Activated CD4-positive, alpha-beta T cell treated with anti-CD3 and anti-CD28 coated beads for 4 hours (primary cell): ENCODE results near the gene SLC2A11.
A peak's percentile ranks its signal among the peaks of the same experiment; 100 is the strongest.

Experiments used
- DNase-seq, 2 donors: peaks; one replicate each; pipeline ENCODE4 v3.0.0-alpha.2; 2020

The SLC2A11 gene

DNA sequence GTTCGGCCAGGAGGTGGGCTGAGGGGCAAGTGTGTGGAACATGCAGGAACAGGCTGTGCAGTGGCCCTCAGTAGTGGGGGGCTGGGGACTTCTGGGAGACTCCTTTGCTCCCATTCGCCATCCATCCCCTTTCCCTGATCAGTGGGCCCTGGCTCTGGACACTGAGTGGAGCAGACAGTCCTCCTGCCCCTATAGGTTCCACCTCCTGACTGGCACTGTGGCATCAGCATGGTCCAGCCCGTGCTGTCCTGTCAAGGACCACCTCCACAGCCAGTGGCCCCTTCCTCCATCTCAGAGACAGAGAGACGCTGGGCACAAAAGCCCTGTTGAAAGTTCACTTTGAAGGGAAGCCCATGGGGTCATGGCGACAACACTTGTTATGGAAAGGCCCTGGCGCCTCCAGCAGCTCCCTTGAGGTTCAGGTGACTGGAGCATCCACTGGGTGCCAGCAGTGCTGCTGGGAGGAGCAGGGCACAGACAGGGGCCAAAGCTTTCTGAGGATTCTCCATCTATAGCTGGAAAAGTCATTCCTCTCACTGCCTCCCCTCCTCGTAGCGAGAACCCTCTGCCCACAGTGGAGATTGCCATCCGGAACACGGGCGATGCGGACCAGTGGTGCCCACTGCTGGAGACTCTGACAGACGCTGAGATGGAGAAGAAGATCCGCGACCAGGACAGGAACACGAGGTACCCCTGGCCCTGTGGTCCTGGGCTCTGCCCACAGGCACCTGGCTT lies 24.5 kb upstream of the SLC2A11 start:
- no peak for DNase-seq

DNA sequence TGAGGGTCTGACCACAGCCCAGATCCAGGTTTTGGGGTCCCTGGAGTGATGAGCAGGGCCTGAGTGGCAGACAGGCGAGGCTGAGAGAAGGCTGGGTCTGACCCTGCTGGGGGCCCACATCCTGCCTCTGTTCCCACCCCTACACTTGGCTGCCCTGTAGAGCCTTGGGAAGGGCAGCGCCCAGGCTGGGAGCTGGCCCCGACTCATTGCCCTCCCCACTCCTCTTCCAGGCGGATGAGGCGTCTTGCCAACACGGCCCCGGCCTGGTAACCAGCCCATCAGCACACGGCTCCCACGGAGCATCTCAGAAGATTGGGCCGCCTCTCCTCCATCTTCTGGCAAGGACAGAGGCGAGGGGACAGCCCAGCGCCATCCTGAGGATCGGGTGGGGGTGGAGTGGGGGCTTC lies 23.8 kb upstream of the SLC2A11 start:
- no peak for DNase-seq

DNA sequence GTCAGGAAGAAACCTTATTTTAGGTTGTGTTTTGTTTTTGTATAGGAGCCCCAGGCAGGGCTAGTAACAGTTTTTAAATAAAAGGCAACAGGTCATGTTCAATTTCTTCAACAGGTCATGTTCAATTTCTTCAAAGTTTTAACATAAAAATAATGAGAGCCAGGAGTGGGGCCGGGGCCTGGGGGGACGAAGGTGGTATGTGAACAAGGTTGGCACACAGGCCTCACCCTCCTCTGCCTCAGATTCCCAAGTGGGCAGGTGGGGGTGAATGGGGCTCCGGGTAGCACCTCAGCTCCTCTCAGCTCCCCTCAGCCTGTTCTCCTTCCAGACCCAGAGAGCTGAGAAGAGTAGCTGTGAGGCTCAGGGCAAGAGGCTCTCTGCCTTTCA lies 23.3 kb upstream of the SLC2A11 start:
- DNase-seq: no peak

DNA sequence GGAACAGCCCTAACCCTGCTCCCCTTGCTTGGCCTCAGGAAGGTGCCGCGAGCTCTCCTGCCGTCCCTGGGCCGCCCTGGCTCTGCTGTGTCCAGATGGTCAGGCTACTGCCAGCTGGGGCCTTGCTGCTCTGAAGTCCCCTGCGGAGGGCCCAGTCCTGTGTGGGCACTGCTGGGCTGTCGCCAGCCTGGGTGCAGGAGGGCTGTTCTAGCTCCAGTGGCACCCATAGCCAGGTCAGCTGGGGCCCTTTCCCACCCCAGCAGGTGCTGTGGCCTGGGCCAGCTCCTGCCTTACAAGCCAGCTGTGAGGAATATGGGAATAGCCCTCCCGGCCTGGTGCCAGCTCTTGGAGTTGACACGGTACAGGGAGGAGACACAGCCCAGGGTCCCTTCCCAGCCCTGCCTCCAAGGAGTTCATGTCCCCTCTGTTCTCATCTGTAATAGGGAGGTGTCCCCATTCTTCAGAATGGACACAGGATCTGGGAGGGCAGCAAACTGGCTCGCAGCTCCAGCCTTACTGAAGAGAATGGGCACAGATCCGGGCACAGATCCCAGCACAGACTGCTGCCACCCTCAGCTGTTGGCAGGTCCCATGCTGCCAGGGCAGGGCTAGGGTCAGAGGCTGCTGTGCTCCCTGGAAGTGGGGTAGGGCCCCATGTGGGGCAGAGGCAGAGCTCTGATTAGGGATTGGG lies 22.7 kb upstream of the SLC2A11 start:
- no peak for DNase-seq

DNA sequence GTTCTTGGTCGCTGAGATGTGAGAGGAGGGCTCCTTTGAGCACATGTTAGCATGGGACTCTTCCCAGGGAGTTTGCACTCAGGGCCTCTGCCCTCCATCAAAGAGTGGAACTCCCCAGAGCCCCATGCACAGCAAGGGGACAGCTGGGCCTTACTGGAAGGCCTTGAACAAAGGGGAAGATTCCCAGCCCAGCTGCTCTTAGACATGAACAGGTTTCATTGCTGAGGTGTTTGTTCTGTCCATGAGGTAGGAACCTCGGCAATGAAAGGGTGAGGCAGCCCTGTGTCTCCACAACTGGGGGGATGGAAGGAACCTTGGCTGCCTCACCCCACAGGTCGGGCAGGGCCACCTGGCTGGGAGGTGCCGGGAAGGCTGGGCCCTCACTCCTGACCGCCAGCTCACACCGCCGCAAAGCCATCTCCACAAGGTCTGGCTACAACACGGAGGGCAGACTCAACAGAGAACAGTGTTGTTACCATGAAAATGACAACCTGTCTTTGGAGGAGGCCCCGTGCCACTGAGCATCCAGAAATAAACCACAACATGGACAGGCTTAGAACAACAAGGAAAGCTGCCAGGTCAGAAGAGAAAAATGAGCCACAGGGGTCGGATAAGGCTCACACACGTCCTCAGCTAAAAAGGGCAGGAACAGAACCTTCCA lies 22.1 kb upstream of the SLC2A11 start:
- DNase-seq: no peak

DNA sequence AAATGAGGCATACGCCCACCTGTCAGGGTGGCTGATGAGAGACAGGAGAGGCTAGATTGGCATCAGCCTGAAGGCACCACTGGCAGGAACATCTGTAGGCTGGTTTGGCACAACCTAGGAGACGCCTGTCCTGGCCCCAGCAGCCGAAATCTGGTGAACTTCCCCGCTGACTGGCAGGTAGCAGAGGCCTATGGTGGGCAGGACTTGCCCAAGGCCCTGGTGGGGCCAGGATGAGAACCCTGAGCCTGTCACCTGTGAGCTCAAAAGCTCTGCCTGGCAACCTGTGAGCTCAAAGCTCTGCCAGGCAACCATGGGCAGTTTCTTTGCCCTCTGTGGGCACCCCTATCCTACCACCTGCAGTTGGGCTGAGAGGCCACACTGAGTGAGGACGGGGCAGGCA lies 21.4 kb upstream of the SLC2A11 start:
- no peak for DNase-seq

DNA sequence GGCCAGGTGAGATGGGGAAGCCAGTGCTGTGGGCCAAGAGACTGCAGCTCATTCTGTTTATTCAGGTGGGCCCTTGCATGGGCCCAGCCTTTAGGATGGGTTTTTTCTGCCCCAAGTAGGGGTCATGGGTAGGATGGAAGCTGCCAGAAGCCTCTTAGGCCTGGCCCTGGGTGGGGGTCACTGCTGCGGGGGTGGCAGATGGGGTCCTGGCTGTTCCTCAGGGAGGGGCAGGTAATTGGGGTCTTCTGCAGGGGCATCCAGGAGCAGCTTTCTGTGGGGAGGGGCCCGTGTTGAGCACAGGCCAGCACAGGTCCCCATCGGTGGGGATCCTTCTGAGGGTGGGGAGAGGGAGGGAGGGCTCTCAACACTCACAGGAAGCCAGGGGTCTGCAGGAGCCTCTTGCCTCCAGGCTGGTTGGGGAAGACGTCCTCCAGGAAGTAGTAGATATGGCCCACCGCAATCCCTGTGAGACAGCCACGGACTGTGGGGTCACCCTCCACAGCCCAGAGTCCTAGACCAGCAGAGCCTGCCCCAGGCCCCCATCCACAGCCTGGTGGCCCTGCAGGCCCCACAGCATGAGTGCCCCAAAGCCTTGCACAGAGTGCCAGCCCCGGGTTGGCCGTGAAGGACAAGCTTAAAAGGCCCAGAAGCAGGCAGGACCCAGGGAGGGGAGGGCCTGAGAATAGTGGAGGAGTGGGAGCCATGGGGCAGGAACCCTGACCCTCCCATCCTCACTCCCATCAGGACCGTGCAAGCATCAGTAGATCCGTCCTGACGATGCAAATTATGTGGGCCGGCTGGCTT lies 20.8 kb upstream of the SLC2A11 start:
- no peak for DNase-seq

DNA sequence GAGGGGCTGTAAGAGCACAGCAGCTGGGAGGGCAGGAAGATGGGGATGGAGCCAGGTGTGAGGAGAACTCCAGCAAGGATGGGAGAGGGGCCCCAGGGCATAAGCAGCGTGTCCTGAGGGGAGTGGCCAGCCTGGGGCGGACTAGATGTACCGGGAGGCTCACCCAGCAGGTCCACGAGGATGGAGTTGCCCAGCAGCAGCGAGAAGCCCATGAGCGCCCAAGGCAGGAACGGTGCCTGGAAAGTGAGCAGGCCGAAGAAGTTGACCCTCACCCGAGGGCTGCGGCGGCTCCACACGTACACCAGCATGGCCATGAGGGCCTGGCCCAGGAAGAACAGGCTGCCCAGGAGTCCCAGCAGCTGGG lies 20.2 kb upstream of the SLC2A11 start:
- DNase-seq: no peak

DNA sequence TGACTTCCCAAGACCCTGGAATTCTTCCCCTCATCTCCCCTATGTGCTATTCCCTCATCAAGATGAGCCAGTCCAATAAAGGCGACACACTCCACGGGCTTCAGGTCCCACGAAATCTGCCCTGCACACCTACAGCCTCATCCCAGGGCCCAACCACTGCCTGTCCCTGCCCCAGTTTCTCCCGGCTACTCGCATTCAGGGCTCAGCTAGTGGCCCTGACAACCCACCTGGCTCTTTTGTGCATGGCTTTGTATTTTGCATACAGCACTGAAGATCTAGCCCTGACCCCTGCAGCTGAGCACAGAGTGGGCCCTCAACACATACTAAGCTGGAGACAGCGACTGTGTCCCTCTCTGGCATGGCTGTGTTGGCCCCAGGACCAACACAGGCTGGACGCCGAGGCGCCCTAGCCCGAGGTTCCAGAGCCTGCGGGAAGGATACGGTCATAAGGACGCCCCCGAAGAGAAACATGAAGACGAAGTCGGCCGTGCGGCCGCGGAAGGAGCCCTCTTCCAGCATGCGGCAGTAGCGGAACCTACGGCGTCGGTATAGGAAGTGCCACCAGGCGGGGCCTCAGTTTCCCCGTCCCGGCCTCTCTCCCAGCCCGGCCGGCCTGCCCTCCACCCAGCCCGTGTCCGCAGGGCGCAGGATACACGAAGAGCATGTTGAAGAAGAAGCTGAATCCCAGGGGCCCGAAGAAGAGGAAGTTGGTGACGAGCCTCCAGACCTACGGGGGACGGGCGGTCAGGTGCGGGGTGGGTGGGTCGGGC lies 19.6 kb upstream of the SLC2A11 start:
- no peak for DNase-seq

DNA sequence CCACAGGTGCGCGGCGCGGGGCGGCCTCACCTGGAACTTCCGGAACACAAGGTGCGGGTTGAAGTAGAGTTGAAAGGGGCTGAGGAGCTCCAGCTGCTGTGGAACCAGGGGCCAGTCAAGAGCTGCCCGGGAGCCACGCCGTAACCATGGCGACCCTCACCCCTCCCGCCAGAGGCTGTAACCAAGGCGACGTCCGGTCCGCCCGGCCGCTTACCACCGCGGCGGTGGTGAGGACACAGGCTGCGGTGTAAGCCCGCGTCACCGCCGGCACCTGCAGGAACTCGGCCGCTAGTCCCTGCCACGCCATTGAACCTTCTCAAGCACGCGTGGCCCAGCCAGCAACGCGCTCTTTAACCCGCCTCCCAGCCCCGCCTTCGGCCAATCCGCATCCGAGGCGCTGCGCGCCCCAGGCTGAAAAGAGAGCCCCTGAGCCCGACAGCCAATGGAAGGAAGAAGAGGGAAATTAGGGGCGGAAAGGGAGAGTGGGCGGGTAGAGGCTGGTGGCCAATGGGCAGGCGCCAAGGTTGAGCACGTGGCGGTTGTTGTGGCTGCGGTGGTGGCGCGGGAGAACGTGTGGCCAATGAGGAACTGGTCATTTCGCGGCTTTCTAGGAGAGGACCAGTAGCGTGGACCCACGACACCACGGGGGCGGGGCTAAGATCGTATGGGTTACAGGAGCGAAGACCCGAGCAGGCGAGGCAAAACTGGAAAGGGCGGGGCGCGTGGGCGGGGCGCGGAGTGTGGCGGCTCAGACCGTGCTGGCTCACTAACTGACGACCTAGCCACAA lies 18.8 kb upstream of the SLC2A11 start, which contains the start of gene DERL3:
DERL3 (minus strand) TSS at position 326 of the 788 bp plus-strand sequence; CDS start at position 307, 19 bp downstream.
- peak; percentile 93 to 94 for DNase-seq

DNA sequence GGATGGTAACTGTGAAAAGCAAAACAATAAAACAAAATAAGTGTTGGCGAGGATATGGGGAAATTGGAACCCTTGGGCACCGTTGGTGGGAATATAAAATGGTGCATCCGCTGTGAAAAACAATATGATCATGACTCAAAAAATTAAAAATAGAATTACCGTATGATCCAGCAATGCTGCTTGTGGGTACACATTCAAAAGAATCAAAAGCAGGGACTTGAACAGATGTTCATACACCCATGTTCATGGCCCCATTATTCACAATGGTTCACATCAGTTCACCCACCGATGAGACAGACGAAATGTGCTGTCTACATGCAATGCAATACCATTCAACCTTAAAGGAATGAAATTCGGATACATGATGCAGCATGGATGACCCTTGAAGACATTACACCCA lies 17.6 kb upstream of the SLC2A11 start:
- DNase-seq: no peak

DNA sequence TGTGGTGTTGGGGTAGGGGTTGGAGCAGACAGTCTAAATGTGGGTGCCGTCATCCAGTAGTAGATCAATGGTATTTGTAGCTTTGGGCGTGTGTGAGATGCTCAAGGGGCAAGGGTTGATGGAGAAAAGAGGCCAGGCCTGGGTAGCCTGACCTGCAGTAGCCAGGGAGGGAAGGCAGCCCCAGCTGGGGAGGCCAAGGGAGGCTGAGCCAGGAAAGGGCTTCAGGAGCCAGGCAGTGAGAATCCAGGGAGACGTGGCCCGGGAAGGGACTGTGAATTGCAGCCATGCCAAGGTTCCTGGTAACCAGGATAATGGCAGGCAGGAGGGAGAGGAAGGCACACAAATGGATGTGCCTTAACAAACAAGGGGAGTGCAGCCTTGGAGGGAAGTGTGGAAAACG lies 16.4 kb upstream of the SLC2A11 start:
- DNase-seq: no peak

DNA sequence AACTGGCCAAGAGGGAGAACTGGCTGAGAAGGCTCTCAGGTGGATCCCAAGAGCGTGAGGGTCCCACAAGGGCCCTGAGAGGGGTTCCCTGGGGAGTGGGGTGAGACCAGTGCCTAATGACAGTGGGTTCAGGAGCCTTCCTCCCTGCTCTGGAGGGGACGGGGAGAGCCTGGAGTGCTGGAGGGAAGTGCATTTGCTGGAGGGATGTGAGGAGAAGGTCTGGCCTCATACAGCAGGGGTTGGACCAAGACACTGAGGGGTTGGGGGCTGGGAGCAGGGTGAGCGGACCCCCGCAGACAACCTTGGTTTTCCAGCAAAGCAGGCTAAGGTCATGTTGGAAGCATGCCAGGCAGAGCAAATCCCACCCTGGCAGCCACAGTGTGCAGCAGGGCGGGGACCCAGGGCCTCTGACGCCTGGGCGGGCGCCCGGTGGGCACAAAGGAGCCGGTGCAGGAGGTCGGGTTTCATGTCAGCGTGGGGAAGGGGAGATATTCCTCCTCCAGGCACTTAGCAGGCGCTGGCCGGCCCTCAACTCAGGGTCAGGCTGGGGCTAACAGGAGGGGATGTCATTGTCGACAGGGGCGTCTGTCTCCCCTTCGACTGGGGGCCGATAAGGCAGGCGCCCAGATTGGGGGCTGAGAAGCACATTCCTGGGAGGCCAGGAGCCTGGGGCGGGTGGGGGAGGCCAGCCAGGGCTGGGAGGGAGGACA lies 15.8 kb upstream of the SLC2A11 start:
- no peak for DNase-seq

DNA sequence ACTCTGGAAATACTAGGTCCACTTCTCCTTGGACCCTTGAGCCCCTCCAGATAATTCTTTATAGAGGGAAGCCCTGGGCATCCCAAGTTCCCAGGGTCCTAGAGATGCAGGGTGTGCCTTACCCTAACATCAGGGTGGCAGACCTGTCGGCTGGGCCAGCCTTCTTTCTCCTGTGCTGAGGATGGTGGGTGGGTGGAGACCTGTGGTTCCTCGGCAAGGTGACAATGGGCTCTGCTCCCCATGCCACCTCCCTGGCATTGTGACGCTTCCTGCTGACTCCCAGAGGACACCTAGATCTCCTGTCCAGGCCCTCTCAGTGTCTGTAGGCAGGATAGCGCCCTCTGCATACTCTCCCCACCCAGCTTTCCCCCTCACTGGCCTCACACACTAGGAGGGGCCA lies 15.1 kb upstream of the SLC2A11 start:
- DNase-seq: no peak

DNA sequence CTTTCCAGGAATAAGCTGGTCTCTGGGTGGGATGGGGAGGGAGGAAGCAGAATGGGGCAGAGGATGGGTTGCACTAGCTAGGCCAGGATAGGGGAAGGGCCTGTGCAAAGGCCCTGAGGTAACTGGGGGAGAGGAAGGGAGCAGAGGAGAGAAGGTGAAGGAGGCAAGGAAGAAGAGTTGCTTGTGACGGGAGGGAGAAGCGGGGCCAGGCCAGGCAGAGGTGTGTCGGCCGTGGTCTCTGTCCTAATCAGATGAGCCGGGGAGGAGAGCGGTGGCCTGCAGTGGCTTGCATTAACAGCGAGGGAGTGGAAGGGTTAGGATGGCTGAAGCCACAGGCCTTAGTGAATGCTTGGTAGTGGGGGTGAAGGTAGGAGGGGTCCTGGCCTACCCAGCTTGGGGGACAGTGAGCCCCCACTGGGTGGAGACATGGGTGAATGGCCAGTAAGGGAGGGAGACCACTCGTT lies 12.9 kb upstream of the SLC2A11 start:
- no peak for DNase-seq

DNA sequence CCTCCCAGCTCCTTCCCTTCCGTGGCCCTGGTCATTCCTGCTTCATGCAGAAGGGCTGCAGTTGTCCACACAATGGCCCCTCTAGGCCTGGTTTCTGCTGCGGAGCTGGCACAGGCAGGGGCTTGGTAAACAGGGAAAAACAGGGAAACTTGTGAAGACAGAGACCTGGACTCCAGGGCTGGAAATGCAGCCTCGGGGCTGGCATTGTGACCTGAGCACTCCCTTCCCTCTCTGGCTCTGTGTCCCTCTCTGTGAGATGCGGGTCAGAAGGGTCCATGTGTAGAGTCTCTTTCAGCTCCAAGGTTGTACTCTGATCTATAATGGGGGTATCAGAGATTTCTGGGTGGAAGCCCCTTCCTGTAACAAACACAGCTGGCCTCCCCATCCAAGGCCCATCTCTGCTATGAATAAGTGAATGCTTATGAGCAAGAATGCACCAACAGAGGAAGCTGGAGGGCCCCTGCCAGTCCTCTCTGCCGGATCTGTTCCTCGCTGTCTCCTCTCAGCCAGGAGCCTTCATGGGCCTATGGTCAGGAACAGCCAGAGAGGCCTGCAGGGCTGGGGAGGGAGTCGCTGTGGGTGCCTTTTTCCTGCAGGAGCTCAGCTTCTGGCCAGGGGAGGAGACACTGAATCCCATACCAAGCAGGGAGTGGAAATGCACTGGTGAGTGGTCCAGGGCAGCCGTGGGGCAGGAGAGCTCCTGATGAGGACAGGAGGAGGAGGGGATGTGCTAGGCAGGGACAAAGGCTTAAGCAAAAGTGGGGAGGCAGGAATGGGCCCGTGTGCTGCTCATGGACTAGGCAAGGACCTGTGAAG lies 12.2 kb upstream of the SLC2A11 start:
- DNase-seq: no peak

DNA sequence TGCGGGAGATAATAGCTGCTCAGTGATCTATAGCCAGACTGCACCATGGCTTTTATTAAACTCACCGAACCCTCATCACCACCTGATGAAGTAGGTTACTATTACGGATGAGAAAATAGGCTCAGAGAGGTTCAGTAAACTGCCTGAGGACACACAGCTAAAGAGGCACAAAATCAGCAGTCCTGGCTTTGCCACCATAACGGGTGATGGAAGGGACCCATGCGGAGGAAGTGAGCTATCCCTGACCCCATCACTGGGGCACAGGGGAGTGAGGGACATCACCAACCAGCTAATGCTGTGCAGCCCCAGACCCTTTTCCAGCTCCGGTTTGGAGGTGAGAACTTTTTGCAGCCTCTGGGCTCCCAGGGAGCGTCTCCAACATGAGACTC lies 11.6 kb upstream of the SLC2A11 start:
- DNase-seq: no peak

DNA sequence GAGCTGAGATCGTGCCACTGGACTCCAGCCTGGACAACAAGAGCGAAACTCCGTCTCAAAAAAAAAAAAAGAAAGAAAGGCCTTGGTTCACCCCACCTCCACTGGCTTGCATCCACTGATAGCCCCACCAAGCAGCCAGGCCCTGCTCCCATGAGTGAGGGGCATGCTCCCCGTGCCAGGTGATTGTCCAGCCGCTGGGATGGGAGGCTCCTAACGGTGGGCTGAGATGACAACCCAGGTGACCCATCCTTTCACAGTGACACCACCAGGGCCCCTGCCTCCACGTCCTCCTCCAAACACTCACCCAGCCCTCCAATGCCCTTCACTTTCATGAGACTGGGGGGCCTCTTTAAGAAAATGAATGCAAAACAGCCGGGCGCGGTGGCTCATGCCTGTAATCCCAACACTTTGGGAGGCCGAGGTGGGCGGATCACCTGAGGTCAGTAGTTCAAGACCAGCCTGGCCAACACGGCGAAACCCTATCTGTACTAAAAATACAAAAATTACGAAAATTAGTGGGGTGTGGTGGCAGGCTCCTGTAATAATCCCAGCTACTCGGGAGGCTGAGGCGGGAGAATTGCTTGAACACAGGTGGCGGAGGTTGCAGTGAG lies 10.3 kb upstream of the SLC2A11 start:
- DNase-seq: no peak
